GM18517 (cell line): ENCODE data around the gene VSTM2L.

Experiments used
- ATAC-seq: cut with Tn5 transposase; IDR thresholded peaks from one replicate; pipeline ENCODE4 v1.9.1; 2021; ENCODE audit warnings: mild to moderate bottlenecking, moderate library complexity; ENCODE audit not compliant: unreplicated experiment

Gene VSTM2L

GRCh38 chr20:37936041-37936440 lies 33.1 kb downstream of the VSTM2L start:
- ATAC-seq = no peak

GRCh38 chr20:37936451-37936850 lies 33.5 kb downstream of the VSTM2L start:
- ATAC-seq = no peak

GRCh38 chr20:37937686-37938085 lies 34.8 kb downstream of the VSTM2L start:
- ATAC-seq = no peak

GRCh38 chr20:37938181-37938750 lies 35.3 kb downstream of the VSTM2L start:
- no peak for ATAC-seq

GRCh38 chr20:37938954-37939353 lies 36.0 kb downstream of the VSTM2L start:
- ATAC-seq = no peak

- no peak for ATAC-seq
These were observed 37.0 kb downstream of the VSTM2L start for GRCh38 chr20:37939701-37940560.

GRCh38 chr20:37940858-37941257 lies 37.9 kb downstream of the VSTM2L start:
- no peak for ATAC-seq

- no peak for ATAC-seq
These were observed 38.4 kb downstream of the VSTM2L start for GRCh38 chr20:37941332-37941731.

- ATAC-seq = no peak
These were observed 39.1 kb downstream of the VSTM2L start for GRCh38 chr20:37941992-37942391.

GRCh38 chr20:37943033-37943432 lies 40.1 kb downstream of the VSTM2L start:
- ATAC-seq = no peak

GRCh38 chr20:37943501-37944455 lies 40.9 kb downstream of the VSTM2L start:
- ATAC-seq = no peak

GRCh38 chr20:37944456-37944981 lies 41.6 kb downstream of the VSTM2L start:
- ATAC-seq = no peak

GRCh38 chr20:37945091-37945547 lies 42.2 kb downstream of the VSTM2L start:
- ATAC-seq = no peak

- no peak for ATAC-seq
These were observed 44.0 kb downstream of the VSTM2L start for GRCh38 chr20:37946946-37947345.

GRCh38 chr20:37947943-37948342 lies 45.0 kb downstream of the VSTM2L start:
- ATAC-seq = no peak

GRCh38 chr20:37948956-37949355 lies 46.0 kb downstream of the VSTM2L start:
- ATAC-seq = no peak

GRCh38 chr20:37954190-37954589 lies 51.3 kb downstream of the VSTM2L start:
- no peak for ATAC-seq

- no peak for ATAC-seq
These were observed 51.7 kb downstream of the VSTM2L start for GRCh38 chr20:37954626-37955025.

- no peak for ATAC-seq
These were observed 52.6 kb downstream of the VSTM2L start for GRCh38 chr20:37955511-37955910.

- no peak for ATAC-seq
These were observed 53.2 kb downstream of the VSTM2L start for GRCh38 chr20:37956107-37956585.
